ENCODE results near the gene TBC1D1. TPM values are rescaled to one million over a fixed set of nuclear protein-coding genes. Genes with fewer than 3 reads are reported as not detected.

Gene TBC1D1
- total RNA-seq, 1 donor from 2014 or later: 78.9 TPM

DNA sequence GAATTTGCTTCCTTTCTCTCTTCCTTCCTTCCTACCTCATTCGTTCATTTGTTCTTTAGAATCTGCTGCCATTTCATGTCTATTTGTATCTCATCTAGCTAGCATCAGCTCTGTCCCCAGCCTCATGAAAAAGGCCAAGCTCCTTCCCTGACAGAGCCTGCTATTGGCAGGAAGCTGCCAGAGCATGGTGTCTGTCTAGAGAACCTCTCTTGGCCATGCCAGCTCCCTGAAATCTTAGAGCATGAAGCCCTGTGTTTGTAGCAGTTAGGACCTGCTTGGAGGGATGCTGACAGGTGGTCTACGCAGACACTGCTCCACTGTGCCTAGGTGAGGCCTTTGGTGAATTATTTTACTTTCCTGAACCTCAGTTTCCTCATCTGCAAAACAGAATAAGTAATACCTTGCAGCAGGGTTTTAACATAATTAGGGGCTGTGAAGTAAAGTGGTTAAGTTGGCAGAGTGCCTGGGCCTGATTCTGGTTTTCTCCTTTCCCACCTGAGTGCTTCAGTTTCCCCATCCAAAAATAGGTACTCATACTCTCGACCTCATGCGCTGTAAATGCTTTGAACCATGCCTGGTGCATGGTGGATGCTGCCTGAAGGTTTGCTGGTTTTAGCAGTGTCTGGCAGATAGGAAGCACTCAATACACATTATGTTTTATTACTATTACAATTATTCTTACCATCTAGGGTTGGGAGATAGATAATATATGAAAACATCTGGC lies 74.0 kb downstream of the TBC1D1 start:
- H3K4me3 Mint-ChIP-seq: no peak overlapping the region
- no peak for DNase-seq (ENCODE audit: low spot score in 2 of 2, unreplicated experiment in 2 of 2)
- peaks cover 8% of the 10 kb centered on the region for H3K9me3 Mint-ChIP-seq
- H3K4me1 Mint-ChIP-seq: peaks cover 15% of the 10 kb centered on the region
- no peak for TF ChIP-seq CTCF (IDR thresholded peaks at IDR 0.05; ENCODE audit: unreplicated experiment)
- H3K27me3 Mint-ChIP-seq (ENCODE audit: low read depth): no peaks in the 10 kb centered on the region
- peaks cover 1% of the 10 kb centered on the region for H3K36me3 Mint-ChIP-seq
- H3K27ac Mint-ChIP-seq: no peak overlapping the region

DNA sequence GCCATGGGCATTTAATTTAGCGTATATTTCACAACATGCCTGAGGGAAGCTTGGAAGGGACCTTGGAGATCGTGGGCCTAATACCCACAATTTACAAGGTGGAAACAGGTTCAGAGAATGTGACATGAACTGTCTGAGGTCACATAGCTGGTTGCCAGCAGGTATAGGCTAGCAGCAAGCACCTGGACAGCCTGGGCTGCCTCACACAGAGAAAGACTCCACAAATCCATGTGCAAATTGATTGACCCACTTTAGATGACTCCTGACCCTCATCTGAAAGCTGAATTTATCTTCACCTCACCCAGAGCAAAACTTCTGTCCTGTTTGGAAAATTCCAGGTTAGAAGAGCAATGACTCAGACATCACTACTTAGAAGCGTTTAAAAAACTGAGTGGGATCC lies 75.2 kb downstream of the TBC1D1 start:
- peaks cover 16% of the 10 kb centered on the region for H3K9me3 Mint-ChIP-seq
- DNase-seq (ENCODE audit: low spot score in 2 of 2, unreplicated experiment in 2 of 2): no peak
- TF ChIP-seq CTCF (IDR thresholded peaks at IDR 0.05; ENCODE audit: unreplicated experiment): no peak
- peaks cover 1% of the 10 kb centered on the region for H3K36me3 Mint-ChIP-seq
- no peak overlapping the region for H3K4me3 Mint-ChIP-seq
- H3K27me3 Mint-ChIP-seq (ENCODE audit: low read depth): no peaks in the 10 kb centered on the region
- peaks cover 10% of the 10 kb centered on the region for H3K4me1 Mint-ChIP-seq
- H3K27ac Mint-ChIP-seq: no peak overlapping the region

DNA sequence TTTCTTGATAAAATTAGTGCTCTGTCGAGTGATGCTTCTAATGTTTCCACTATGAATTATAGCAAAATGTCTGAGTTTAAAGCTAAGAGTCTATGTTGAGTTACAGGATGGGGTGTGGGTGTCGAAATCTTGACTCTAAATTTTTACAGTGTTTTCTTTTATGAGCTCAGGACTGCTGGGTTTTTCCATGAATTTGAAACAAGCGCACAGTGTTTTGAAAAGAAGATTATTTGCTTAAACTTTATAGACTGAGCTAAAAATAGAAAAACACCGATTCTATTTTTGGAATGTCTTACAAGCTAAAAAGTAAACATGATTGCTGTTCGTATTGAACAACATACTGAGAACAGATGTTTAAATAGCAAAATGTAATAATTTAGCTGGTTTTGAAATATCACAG lies 76.9 kb downstream of the TBC1D1 start:
- H3K4me3 Mint-ChIP-seq: no peak overlapping the region
- peaks cover 1% of the 10 kb centered on the region for H3K36me3 Mint-ChIP-seq
- peaks cover 19% of the 10 kb centered on the region for H3K9me3 Mint-ChIP-seq
- no peaks in the 10 kb centered on the region for H3K27me3 Mint-ChIP-seq (ENCODE audit: low read depth)
- peak overlapping the region; percentile 14 for H3K27ac Mint-ChIP-seq
- no peak for TF ChIP-seq CTCF (IDR thresholded peaks at IDR 0.05; ENCODE audit: unreplicated experiment)
- DNase-seq (ENCODE audit: low spot score in 2 of 2, unreplicated experiment in 2 of 2): no peak
- H3K4me1 Mint-ChIP-seq: peaks cover 4% of the 10 kb centered on the region

DNA sequence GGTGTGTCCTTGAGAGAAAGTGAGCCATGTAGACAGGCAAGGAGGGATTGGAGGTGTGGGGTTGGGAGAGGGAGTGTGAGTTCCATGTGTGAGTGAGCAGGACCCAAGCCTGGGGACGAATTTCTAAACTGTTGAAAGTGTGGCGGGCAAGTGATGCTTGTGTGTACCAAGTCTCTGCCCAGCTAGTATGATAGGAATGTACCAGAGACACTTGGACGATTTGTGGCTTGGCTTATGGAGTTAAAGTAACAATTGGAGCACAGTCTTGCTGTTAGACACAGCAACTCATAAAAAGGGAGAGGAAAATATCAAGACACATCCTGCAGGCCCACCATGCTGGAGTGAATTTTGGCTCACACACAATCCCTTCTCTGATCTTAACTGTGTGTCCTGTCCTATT lies 77.9 kb downstream of the TBC1D1 start:
- peaks cover 19% of the 10 kb centered on the region for H3K9me3 Mint-ChIP-seq
- H3K27ac Mint-ChIP-seq: no peak overlapping the region
- peaks cover 1% of the 10 kb centered on the region for H3K36me3 Mint-ChIP-seq
- no peaks in the 10 kb centered on the region for H3K27me3 Mint-ChIP-seq (ENCODE audit: low read depth)
- no peak overlapping the region for H3K4me3 Mint-ChIP-seq
- no peak for DNase-seq (ENCODE audit: low spot score in 2 of 2, unreplicated experiment in 2 of 2)
- H3K4me1 Mint-ChIP-seq: peaks cover 4% of the 10 kb centered on the region
- TF ChIP-seq CTCF (IDR thresholded peaks at IDR 0.05; ENCODE audit: unreplicated experiment): no peak

DNA sequence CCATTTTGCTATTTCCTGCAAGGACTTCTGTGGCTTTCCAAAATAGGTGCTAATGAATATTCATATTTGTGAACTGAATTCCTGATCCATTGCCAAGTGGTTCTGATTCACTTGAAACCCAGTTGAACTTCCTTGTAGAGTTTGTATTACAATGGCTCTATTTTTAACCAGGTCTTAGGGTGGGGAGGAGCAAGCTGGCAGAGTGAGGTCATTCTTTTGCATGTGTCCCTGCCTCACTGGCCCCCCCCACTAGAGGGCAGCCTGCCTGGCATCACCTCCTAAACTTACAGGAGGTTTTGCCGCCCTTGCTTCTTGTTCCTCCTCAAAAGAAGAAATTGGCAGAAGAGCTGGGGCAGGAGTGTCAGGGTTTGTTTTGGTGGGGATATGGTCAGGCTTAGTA lies 79.8 kb downstream of the TBC1D1 start:
- H3K36me3 Mint-ChIP-seq: peaks cover 1% of the 10 kb centered on the region
- H3K4me3 Mint-ChIP-seq: no peak overlapping the region
- no peak for DNase-seq (ENCODE audit: low spot score in 2 of 2, unreplicated experiment in 2 of 2)
- H3K9me3 Mint-ChIP-seq: peaks cover 19% of the 10 kb centered on the region
- peaks cover 4% of the 10 kb centered on the region for H3K4me1 Mint-ChIP-seq
- no peak for TF ChIP-seq CTCF (IDR thresholded peaks at IDR 0.05; ENCODE audit: unreplicated experiment)
- H3K27me3 Mint-ChIP-seq (ENCODE audit: low read depth): no peaks in the 10 kb centered on the region
- no peak overlapping the region for H3K27ac Mint-ChIP-seq

All from mesothelial cell of epicardium (in vitro differentiated cells).